Liver (tissue), 9 donors: ENCODE results near the gene SNRPA1. TPM values are rescaled to one million over a fixed set of nuclear protein-coding genes. Genes with fewer than 3 reads are reported as not detected.

Source experiments
- DNase-seq: peaks from one replicate; pipeline ENCODE4 v3.0.0-alpha.2; 2017; ENCODE audit warnings: low spot score
- H3K27ac ChIP-seq, 2 donors: one replicate each; pipeline ENCODE4 v1.7.0; 2013; ENCODE audit warnings: inconsistent platforms in 2 of 2, low read length in 2 of 2, control low read depth in 1 of 2, low read depth in 1 of 2, mild to moderate bottlenecking in 1 of 2
- H3K27me3 ChIP-seq, 4 donors: one replicate each; pipeline versions ENCODE4 v1.6.1 to v1.7.0; 2013; ENCODE audit warnings: low read length in 3 of 4, inconsistent platforms in 1 of 4, mild to moderate bottlenecking in 1 of 4, moderate library complexity in 1 of 4; ENCODE audit not compliant: control insufficient read depth in 4 of 4, insufficient read depth in 4 of 4
- H3K36me3 ChIP-seq, 4 donors: one replicate each; pipeline versions ENCODE4 v1.6.1 to v1.7.0; 2013; ENCODE audit warnings: low read length in 3 of 4, mild to moderate bottlenecking in 3 of 4, low read depth in 1 of 4, moderate library complexity in 1 of 4; ENCODE audit not compliant: control insufficient read depth in 4 of 4, insufficient read depth in 3 of 4
- H3K4me1 ChIP-seq, 4 donors: one replicate each; pipeline versions ENCODE4 v1.6.1 to v1.7.0; 2013; ENCODE audit warnings: low read length in 3 of 4, mild to moderate bottlenecking in 3 of 4, moderate library complexity in 1 of 4; ENCODE audit not compliant: control insufficient read depth in 4 of 4, insufficient read depth in 4 of 4
- H3K4me3 ChIP-seq, 3 donors: one replicate each; pipeline versions ENCODE4 v1.6.1 to v1.7.0; 2013; ENCODE audit warnings: low read length in 3 of 3, control low read depth in 1 of 3, low read depth in 1 of 3, mild to moderate bottlenecking in 1 of 3
- H3K9ac ChIP-seq, 2 donors: one replicate each; pipeline ENCODE4 v1.7.0; 2013; ENCODE audit warnings: low read length in 2 of 2, mild to moderate bottlenecking in 2 of 2, moderate library complexity in 2 of 2, control low read depth in 1 of 2, low read depth in 1 of 2
- H3K9me3 ChIP-seq, 4 donors: one replicate each; pipeline versions ENCODE4 v1.6.1 to v1.7.0; 2013; ENCODE audit warnings: low read length in 3 of 4; ENCODE audit not compliant: control insufficient read depth in 4 of 4
- EGR1 ChIP-seq, 2 donors: IDR thresholded peaks; 2 replicates each; pipeline ENCODE4 v1.6.1; 2016 to 2018; ENCODE audit warnings: antibody characterized with exemption in 2 of 2, low read depth in 2 of 2
- FOXA1 ChIP-seq: IDR thresholded peaks from 2 replicates; pipeline ENCODE4 v1.6.1; 2016; ENCODE audit warnings: antibody characterized with exemption
- FOXA2 ChIP-seq: IDR thresholded peaks from 2 replicates; pipeline ENCODE4 v1.6.1; 2016; ENCODE audit warnings: antibody characterized with exemption
- GABPA ChIP-seq, 2 donors: IDR thresholded peaks in 1 of 2; conservative IDR thresholded peaks in 1 of 2; 2 replicates each; pipeline ENCODE4 v1.6.1; 2016; ENCODE audit warnings: antibody characterized with exemption in 2 of 2, mild to moderate bottlenecking in 1 of 2, moderate library complexity in 1 of 2
- HNF4A ChIP-seq, 2 donors: conservative IDR thresholded peaks; 2 replicates each; pipeline ENCODE4 v1.6.1; 2016; ENCODE audit warnings: antibody characterized with exemption in 2 of 2, mild to moderate bottlenecking in 2 of 2
- HNF4G ChIP-seq: IDR thresholded peaks from 2 replicates; pipeline ENCODE4 v1.6.1; 2016; ENCODE audit warnings: antibody characterized with exemption
- JUND ChIP-seq, 2 donors: IDR thresholded peaks; 2 replicates each; pipeline ENCODE4 v1.6.1; 2016; ENCODE audit warnings: antibody characterized with exemption in 2 of 2
- RAD21 ChIP-seq, 2 donors: IDR thresholded peaks; 2 replicates each; pipeline ENCODE4 v1.6.1; 2016; ENCODE audit warnings: antibody characterized with exemption in 2 of 2, mild to moderate bottlenecking in 2 of 2
- RXRA ChIP-seq, 2 donors: IDR thresholded peaks; 2 replicates each; pipeline ENCODE4 v1.6.1; 2017 to 2018; ENCODE audit warnings: antibody characterized with exemption in 2 of 2, mild to moderate bottlenecking in 1 of 2
- SP1 ChIP-seq: IDR thresholded peaks from 2 replicates; pipeline ENCODE4 v1.6.1; 2018; ENCODE audit warnings: antibody characterized with exemption, mild to moderate bottlenecking
- TAF1 ChIP-seq: conservative IDR thresholded peaks from 2 replicates; pipeline ENCODE4 v1.6.1; 2016; ENCODE audit warnings: antibody characterized with exemption, mild to moderate bottlenecking
- YY1 ChIP-seq: IDR thresholded peaks from 2 replicates; pipeline ENCODE4 v1.6.1; 2016; ENCODE audit warnings: antibody characterized with exemption, mild to moderate bottlenecking
- ZBTB33 ChIP-seq: IDR thresholded peaks from 2 replicates; pipeline ENCODE4 v1.6.1; 2016; ENCODE audit warnings: antibody characterized with exemption
- WGBS: extraction: QIAGEN DNeasy Blood & Tissue Kit; methylation state at CpG from one replicate; pipeline ENCODE4 v1.1.7; 2013; 5-methylcytosine and 5-hydroxymethylcytosine counted together
- polyA plus RNA-seq, 2 donors: library from polyadenylated mRNA; stranded (reverse) in 1 of 2; unstranded in 1 of 2; fragments of 200-250 nt in 1 of 2; fragments of >200 nt in 1 of 2; fragmentation: Nextera tagmentation in 1 of 2; extraction: Ambion mirVana in 1 of 2; gene quantifications; one replicate each; pipeline versions ENCODE4 v1.2.1 to v1.2.3, GENCODE V29; 2013 to 2015
- total RNA-seq, 2 donors: library from RNA; depleted of rRNA; stranded (reverse); fragments of >200 nt; gene quantifications; one replicate each; pipeline ENCODE4 v1.2.3, GENCODE V29; 2014
- TF ChIP-seq, protein P1 (sequence below): IDR thresholded peaks from 2 replicates; pipeline ENCODE4 v1.6.1; 2016; ENCODE audit warnings: antibody characterized with exemption, mild to moderate bottlenecking
- TF ChIP-seq, protein P2 (sequence below): IDR thresholded peaks from 2 replicates; pipeline ENCODE4 v1.6.1; 2016; ENCODE audit warnings: antibody characterized with exemption
- donor health status: healthy.
- donor health status: healthy.
- donor health status: healthy.
- donor health status: healthy.
- donor health status: healthy.

The SNRPA1 gene
- total and polyA plus RNA-seq, 4 donors = 12.7 to 31.7 (median 18.0) TPM

GRCh38 chr15:101233651-101234280 is 61.3 kb downstream of the SNRPA1 start:
- DNase-seq = no peak

DNA sequence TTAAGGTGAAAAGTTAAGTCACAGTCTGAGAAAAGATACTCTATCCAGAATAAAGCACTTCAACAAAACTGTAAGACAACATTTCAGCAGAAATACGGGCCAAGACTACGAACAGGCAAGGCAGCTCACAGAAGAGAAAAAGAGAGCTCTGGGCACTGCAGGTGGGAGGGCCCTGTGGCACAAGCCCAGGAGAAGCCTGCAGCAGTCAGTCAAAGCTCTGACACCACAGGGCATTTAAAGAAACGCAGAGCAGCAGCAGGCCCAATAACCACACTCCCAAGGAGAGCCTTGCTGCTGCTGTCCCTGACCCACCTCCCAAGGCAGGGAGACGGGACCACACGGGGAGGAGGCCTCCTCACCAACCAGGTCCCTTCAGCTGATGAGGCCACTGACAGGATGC is 62.4 kb downstream of the SNRPA1 start:
- H3K4me3 ChIP-seq = no peak overlapping the region
- peaks cover 0 to 4% (median 0%) of the 10 kb centered on the region in 4 donors for H3K9me3 ChIP-seq
- DNase-seq = no peak
- H3K27ac ChIP-seq = no peak overlapping the region
- H3K4me1 ChIP-seq = no peaks in the 10 kb centered on the region
- TF ChIP-seq FOXA2 (no peak), FOXA1 (no peak), RXRA (IDR thresholded peaks at IDR 0.05) (no peak), EGR1 (IDR thresholded peaks at IDR 0.05; ENCODE audit: low read depth in 2 of 2) (no peak)
- TF ChIP-seq, protein P1, sequence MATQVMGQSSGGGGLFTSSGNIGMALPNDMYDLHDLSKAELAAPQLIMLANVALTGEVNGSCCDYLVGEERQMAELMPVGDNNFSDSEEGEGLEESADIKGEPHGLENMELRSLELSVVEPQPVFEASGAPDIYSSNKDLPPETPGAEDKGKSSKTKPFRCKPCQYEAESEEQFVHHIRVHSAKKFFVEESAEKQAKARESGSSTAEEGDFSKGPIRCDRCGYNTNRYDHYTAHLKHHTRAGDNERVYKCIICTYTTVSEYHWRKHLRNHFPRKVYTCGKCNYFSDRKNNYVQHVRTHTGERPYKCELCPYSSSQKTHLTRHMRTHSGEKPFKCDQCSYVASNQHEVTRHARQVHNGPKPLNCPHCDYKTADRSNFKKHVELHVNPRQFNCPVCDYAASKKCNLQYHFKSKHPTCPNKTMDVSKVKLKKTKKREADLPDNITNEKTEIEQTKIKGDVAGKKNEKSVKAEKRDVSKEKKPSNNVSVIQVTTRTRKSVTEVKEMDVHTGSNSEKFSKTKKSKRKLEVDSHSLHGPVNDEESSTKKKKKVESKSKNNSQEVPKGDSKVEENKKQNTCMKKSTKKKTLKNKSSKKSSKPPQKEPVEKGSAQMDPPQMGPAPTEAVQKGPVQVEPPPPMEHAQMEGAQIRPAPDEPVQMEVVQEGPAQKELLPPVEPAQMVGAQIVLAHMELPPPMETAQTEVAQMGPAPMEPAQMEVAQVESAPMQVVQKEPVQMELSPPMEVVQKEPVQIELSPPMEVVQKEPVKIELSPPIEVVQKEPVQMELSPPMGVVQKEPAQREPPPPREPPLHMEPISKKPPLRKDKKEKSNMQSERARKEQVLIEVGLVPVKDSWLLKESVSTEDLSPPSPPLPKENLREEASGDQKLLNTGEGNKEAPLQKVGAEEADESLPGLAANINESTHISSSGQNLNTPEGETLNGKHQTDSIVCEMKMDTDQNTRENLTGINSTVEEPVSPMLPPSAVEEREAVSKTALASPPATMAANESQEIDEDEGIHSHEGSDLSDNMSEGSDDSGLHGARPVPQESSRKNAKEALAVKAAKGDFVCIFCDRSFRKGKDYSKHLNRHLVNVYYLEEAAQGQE = no peak
- no peak overlapping the region for H3K9ac ChIP-seq
- WGBS = 88% methylated on average over 5 of the region's 5 CpGs
- peaks cover 0 to 1% (median 0%) of the 10 kb centered on the region in 4 donors for H3K36me3 ChIP-seq
- no peaks in the 10 kb centered on the region for H3K27me3 ChIP-seq

More at GRCh38 chr15:101233651-101234280, 61.3 kb downstream of the SNRPA1 start:
- Histone ChIP-seq H3K9ac (no peak overlapping the region), H3K9me3 (no peaks in the 10 kb centered on the region), H3K36me3 (peaks cover 0 to 1% (median 0%) of the 10 kb centered on the region in 4 donors), H3K4me1 (no peaks in the 10 kb centered on the region), H3K4me3 (no peak overlapping the region), H3K27ac (no peak overlapping the region), H3K27me3 (no peaks in the 10 kb centered on the region)
- TF ChIP-seq JUND (IDR thresholded peaks at IDR 0.05) (no peak), HNF4A (conservative IDR thresholded peaks at IDR 0.05) (no peak), GABPA (IDR thresholded peaks at IDR 0.05 in 1 of 2, conservative IDR thresholded peaks at IDR 0.05 in 1 of 2) (no peak), TAF1 (no peak), RAD21 (IDR thresholded peaks at IDR 0.05) (no peak), YY1 (no peak), ZBTB33 (no peak), FOXA2 (no peak), EGR1 (IDR thresholded peaks at IDR 0.05; ENCODE audit: low read depth in 2 of 2) (no peak), HNF4G (no peak), FOXA1 (no peak), SP1 (no peak)
- TF ChIP-seq, protein P1 = no peak
- TF ChIP-seq, protein P2, sequence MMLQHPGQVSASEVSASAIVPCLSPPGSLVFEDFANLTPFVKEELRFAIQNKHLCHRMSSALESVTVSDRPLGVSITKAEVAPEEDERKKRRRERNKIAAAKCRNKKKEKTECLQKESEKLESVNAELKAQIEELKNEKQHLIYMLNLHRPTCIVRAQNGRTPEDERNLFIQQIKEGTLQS = no peak
- 94% methylated on average over 5 of the region's 5 CpGs for WGBS
